GM12878 (cell line): Measurements from ENCODE around the gene EEF1E1.

Source experiments
- GABPA ChIP-seq: IDR thresholded peaks from 2 replicates; pipeline ENCODE4 v1.6.1; 2014; ENCODE audit warnings: antibody characterized with exemption, low read depth, mild to moderate bottlenecking, inconsistent platforms
- POLR2AphosphoS5 ChIP-seq: IDR thresholded peaks from 2 replicates; pipeline ENCODE4 v1.6.1; 2011; ENCODE audit warnings: mild to moderate bottlenecking, low read length, inconsistent platforms
- YY1 ChIP-seq: IDR thresholded peaks from 2 replicates; pipeline ENCODE4 v1.6.1; 2011; ENCODE audit warnings: low read depth, mild to moderate bottlenecking, low read length
- TF ChIP-seq, protein P1 (sequence below), 3 experiments: IDR thresholded peaks in 2 of 3; conservative IDR thresholded peaks in 1 of 3; 2 replicates each; pipeline ENCODE4 v1.5.1; 2011; ENCODE audit warnings: low read depth in 3 of 3, low read length in 3 of 3, mild to moderate bottlenecking in 3 of 3, control low read depth in 2 of 3, moderate library complexity in 2 of 3, inconsistent platforms in 1 of 3, mixed read lengths in 1 of 3; ENCODE audit not compliant: control insufficient read depth in 2 of 3, insufficient read depth in 1 of 3; ENCODE audit errors: extremely low read depth in 1 of 3

DNA sequence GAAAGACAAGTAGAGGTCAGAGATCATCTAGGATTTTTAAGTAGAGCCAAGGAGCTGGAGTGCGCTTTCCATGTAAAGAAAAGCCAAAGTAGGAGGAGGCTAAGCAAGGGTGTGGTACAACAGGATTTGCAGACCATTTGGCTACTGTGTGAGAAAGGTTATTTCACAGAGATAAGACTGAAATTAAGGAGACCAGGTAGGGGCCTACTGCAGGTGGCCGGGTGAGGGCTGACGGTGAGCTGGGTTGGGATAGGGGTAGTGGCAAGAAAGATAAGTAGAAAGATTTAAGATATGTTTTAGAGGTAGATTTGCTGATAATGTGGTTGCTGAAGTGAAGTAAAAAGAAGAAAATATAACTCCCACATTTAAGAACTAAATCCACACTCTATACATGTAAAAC is 42.0 kb downstream of the EEF1E1 start:
- TF ChIP-seq, protein P1, sequence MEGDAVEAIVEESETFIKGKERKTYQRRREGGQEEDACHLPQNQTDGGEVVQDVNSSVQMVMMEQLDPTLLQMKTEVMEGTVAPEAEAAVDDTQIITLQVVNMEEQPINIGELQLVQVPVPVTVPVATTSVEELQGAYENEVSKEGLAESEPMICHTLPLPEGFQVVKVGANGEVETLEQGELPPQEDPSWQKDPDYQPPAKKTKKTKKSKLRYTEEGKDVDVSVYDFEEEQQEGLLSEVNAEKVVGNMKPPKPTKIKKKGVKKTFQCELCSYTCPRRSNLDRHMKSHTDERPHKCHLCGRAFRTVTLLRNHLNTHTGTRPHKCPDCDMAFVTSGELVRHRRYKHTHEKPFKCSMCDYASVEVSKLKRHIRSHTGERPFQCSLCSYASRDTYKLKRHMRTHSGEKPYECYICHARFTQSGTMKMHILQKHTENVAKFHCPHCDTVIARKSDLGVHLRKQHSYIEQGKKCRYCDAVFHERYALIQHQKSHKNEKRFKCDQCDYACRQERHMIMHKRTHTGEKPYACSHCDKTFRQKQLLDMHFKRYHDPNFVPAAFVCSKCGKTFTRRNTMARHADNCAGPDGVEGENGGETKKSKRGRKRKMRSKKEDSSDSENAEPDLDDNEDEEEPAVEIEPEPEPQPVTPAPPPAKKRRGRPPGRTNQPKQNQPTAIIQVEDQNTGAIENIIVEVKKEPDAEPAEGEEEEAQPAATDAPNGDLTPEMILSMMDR (IDR thresholded peaks at IDR 0.05 in 2 of 3, conservative IDR thresholded peaks at IDR 0.05 in 1 of 3; ENCODE audit: control insufficient read depth in 2 of 3, extremely low read depth in 1 of 3, insufficient read depth in 1 of 3, low read depth in 3 of 3, low read length in 3 of 3) = no peak
- TF ChIP-seq YY1 (no peak), GABPA (no peak), POLR2AphosphoS5 (no peak)
